ENCODE data around the gene ZBTB42.

Gene ZBTB42

DNA sequence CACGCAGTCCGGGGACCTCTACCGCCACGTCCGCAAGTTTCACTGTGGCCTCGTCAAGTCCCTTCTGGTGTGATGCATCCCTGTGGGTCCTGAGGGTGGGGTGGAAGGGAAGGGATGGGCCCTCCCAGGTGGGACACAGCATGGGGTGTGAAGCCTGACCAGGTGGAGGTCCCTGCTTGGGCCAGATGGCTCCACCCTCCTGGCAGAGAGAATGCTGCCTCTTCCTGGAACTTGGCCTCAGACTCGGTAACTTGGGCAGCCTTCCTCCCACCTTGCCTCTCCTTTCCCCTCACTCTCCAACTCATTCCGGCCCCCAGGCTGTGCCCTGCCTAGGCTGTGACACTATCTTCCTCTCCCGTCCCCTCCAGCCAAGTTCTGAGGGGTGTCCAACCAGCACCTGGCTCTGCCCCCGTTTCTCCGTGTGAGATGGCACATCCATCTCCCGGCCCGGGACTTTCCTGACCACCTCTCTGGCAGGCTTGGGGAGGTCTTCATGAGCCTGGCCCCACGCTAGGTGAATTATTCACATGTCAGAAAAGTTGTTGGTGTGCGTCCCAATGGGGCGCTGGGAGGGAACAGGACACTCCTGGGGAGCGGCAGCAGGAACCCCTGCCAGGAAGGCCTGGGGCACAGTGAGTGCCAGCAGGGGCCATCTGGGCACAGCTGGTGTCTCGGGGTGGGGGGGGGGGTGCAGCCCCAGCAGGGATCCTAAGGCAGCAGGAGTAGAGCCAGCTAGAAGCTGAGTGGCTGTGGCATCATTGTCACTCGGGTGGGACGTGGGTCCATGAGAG lies 1.7 kb downstream of the ZBTB42 start:
- TF ChIP-seq, protein P1, sequence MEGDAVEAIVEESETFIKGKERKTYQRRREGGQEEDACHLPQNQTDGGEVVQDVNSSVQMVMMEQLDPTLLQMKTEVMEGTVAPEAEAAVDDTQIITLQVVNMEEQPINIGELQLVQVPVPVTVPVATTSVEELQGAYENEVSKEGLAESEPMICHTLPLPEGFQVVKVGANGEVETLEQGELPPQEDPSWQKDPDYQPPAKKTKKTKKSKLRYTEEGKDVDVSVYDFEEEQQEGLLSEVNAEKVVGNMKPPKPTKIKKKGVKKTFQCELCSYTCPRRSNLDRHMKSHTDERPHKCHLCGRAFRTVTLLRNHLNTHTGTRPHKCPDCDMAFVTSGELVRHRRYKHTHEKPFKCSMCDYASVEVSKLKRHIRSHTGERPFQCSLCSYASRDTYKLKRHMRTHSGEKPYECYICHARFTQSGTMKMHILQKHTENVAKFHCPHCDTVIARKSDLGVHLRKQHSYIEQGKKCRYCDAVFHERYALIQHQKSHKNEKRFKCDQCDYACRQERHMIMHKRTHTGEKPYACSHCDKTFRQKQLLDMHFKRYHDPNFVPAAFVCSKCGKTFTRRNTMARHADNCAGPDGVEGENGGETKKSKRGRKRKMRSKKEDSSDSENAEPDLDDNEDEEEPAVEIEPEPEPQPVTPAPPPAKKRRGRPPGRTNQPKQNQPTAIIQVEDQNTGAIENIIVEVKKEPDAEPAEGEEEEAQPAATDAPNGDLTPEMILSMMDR (IDR thresholded peaks at IDR 0.05; ENCODE audit: control extremely low read depth, extremely low read depth, low read depth, missing control alignments), result no peak
- no peak for DNase-seq (ENCODE audit: extremely low spot score)
- ChIA-PET POLR2A (no interaction called here), CTCF (no interaction called here)

DNA sequence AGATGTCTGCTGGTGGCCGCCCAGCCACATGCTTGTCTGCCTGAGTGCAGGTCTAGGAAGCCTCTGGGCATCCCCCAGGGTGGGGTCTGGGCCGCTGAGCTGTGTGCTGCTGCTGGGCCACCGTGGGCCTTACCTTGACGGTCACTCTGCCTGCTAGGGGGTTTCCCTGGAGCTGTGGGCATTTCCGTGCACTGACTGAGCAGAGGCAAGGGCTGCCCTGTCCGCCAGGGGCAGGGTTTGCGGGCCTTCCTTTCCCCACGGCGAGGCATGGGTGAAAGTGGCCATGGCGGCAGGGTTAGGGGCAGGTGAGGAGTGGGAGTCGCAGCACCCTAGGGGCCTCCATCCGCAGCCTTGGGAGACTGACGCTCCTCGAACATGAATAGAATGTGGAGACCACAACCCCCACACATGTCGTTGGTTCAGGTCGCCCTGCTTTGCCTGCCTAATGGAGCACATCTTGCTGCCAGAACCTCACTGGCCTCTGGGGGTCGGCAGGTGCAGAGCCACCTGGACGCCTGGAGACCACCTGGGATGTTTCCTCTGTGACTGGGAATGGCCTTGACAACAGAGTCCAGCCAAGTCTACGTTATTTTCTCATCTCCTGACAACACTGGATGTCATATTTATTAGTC lies 2.5 kb downstream of the ZBTB42 start:
- TF ChIP-seq, protein P1 (IDR thresholded peaks at IDR 0.05; ENCODE audit: control extremely low read depth, extremely low read depth, low read depth, missing control alignments), result no peak
- no peak for DNase-seq (ENCODE audit: extremely low spot score)
- CTCF ChIA-PET, result interaction anchor here (2.0 kb wide), 1 partner anchor 23 kb away, joined by 7 read pairs; no protein-coding TSS in a partner anchor
- POLR2A ChIA-PET, result no interaction called here

DNA sequence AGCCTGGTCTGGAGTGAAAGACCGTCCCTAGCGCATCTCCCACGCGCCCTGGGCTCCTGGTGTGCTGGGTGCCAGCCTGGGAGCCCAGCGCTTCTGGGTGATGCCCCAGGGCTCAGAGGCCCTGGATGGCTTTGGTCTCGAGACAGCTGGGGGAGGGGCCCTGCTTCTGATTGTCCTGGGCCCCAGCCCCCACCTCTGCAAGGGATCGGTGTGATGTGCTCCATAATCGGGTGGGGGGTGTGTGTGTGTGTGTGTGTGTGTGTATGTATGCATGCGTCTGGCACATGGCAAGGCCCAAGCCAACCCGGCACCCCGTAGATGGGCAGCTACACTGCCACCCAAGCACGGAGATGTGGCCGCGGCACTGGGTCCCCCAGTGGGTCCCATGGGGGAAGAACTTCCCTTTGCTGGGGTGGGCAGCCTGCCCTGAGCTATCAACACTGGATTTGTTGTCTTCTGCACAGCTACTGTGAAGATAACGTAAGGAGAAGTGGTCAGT lies 3.1 kb downstream of the ZBTB42 start:
- CTCF ChIA-PET, result interaction anchor here (2.0 kb wide), 1 partner anchor 22 kb away, joined by 7 read pairs; no protein-coding TSS in a partner anchor
- POLR2A ChIA-PET, result no interaction called here
- TF ChIP-seq, protein P1 (IDR thresholded peaks at IDR 0.05; ENCODE audit: control extremely low read depth, extremely low read depth, low read depth, missing control alignments), result no peak
- DNase-seq (ENCODE audit: extremely low spot score), result no peak

DNA sequence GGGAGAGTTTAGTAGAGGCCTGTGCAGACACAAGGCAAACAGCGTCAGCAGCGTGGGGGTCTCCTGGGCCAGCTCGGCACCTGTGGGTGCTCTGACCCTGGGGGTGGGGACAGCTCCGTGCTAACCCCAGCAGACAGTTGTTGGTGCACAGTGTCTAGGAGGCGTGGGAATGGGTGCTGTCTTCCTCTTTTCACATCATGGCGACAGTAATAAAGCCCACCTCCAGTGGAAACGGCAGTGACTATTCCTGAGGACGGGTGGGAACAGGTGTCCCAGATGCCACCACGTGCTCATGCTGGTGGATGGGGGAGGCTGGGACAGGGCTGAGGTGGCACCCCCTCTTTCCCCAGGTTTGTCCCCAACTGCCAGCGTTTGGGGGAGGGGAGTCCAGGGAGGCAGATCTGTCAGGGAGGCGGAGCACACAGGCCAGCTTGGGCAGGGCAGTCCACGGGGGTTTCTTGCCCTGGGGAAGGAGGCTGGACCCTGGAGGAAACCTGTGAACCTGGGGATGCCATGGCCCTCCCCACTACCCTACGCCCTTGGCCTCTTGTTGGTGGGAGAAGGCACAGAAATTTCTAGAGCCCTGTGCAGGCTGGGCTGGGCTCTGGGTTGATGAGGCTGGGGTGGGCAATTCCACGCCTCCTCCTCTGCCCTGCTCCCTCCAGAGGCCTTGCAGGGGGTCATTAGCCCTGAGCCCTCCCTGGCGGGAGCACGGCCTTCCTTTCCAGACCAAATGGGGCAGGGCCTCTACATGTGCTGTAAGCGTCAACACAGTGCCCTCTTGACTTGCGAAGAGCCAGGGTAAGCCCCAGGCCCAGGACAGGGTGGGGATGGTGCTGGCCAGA lies 3.8 kb downstream of the ZBTB42 start:
- CTCF ChIA-PET, result interaction anchor here (1.0 to 2.0 kb wide), 2 partner anchors 21 to 37 kb away, joined by 3 to 7 read pairs; no protein-coding TSS in a partner anchor
- TF ChIP-seq, protein P1 (IDR thresholded peaks at IDR 0.05; ENCODE audit: control extremely low read depth, extremely low read depth, low read depth, missing control alignments), result no peak
- POLR2A ChIA-PET, result no interaction called here
- no peak for DNase-seq (ENCODE audit: extremely low spot score)

DNA sequence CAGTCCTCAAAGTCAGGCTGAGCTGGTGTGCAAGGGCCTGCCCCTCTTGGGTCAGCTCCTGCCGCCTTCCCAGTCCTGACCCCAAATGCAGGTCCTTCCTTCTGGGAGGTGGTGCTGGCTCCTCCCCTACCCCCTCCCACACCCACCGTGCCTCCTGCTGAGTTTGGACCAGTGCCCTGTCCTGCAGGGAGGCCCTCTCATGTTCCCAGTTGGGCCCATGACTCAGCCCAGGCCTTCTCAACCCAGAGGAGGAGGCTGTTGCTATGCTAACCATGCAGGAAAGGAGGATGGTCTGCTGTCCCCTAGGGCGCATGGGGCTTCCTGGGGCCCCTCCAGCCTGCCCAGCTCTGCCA lies 4.4 kb downstream of the ZBTB42 start:
- no peak for DNase-seq (ENCODE audit: extremely low spot score)
- ChIA-PET POLR2A (no interaction called here), CTCF (interaction anchor here (1.0 to 2.0 kb wide), 2 partner anchors 21 to 37 kb away, joined by 3 to 7 read pairs; no protein-coding TSS in a partner anchor)
- TF ChIP-seq, protein P1 (IDR thresholded peaks at IDR 0.05; ENCODE audit: control extremely low read depth, extremely low read depth, low read depth, missing control alignments), result no peak

Measured in GM10248 (cell line).